ENCODE results near the gene GARNL3. TPM values are rescaled to one million over a fixed set of nuclear protein-coding genes. Genes with fewer than 3 reads are reported as not detected.
A peak's percentile ranks its signal among the peaks of the same experiment; 100 is the strongest.

GARNL3 gene
- total RNA-seq, 1 experiment from 2014 or later = 5.9 TPM

DNA sequence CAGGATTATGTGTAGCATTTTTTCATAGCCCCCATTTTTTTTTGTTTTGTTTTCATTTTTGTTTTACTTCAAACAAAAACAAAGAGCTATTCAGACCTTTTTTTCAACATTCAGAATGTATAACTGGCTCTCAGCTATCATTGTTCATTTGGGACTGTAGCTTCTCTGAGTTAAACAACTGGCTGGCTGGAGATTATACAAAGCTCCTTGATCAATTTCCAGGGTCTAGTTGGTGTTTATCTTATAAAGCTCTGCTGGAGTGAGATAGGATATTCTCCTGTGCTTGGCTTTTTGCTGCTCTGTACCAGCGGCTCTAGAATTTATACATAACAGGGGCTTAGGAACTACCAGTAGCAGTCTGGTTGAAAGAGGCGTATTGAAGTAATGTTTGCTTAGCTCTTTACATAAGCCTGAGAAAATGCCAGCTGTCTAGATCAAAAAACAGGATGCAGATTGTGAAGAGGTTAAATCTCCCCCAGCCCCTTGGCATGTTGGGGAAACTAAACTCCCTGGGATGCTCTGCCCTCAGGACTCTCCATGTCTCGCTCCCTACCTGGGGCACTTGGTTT is 15.2 kb downstream of the GARNL3 start:
- DNase-seq (ENCODE audit: low read depth) = no peak

DNA sequence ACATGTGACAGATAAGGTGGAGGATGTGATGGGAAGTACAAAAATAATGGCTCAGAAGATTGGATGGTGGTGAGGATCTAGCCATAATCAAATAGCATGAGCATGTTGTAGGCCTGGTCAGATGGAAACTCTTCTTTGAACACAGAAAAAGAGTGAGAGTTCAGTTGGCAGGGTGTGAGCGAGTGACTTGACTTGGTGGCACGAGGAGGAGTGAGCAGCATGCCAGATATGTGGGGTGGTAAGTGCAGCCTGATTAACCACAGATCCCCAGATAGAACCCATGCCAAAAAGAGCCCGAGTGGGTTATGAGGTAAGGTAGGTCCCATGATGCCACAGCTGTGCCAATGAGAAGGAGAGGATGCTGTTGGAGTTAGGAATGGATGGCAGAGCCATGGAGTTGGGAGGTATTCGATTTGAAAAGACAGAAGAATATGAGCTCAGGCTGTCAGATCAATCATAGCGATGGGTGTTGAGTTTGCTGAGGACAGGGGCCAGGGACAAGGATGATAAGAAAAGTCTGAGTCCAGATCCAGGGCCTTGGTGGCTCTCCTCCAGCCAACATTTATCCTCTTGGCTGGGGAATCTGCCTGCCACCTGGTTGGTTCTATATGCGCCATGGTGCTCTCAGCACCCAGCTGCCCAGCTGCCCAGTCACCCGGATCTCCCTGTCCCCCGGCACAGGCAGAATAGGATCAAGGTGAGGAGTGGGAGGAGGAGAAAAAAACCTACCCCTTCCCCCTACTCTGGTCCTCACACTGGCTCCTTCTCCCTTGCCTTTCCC is 16.5 kb downstream of the GARNL3 start:
- no peak for DNase-seq (ENCODE audit: low read depth)

DNA sequence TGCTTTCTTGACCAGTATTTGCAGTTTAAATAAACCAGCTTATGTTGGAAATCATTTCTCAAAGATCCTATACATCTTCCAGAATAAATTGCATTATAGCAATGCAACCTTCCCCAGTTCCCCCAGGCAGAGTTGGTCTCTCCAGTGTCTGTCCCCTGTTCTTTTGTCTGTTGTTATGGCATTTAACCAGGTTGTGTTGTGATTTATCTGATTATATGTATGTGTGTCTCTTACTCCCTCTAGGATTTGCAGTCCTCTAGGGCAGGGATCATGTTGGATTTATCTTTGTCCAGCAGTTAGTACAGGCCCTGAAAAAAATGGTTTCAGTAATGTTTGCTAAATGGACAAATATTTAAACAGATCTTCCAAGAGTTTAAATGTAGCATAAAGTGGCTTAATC is 17.3 kb downstream of the GARNL3 start:
- DNase-seq (ENCODE audit: low read depth) = no peak

DNA sequence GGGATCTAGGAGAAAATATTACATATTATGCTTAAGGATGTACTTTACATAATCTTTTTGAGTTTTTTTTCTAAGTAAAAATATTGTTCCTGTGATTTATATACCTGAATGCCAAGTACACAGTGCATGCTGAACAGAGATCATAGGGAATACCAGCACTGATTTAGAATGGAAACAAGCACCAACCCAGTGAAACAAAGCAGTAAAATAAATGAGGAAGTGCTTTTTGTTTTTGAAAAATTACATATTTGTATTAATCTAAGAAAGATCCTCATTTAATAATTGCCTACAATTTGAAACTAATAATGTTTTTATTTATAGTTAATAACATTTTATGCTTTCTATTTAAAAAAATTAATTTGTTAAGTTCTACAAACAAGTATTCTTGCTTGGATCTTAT is 18.0 kb downstream of the GARNL3 start:
- no peak for DNase-seq (ENCODE audit: low read depth)

DNA sequence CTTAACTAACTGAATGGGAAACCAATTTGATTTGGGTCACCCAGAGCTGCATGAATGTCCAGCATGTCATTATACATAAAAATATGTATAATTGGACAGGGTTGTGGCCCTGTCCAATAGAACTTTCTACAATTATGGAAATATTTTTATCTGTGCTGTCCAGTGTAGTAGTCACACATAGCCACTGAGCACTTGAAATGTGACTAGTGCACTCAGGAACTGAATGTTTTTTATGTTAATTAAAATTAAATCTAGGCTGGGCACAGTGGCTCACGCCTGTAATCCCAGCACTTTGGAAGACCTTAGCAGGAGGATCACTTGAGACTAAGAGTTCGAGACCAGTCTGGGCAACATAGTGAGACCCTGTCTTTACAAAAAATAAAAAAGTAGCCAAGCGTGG is 18.6 kb downstream of the GARNL3 start:
- DNase-seq (ENCODE audit: low read depth) = no peak

DNA sequence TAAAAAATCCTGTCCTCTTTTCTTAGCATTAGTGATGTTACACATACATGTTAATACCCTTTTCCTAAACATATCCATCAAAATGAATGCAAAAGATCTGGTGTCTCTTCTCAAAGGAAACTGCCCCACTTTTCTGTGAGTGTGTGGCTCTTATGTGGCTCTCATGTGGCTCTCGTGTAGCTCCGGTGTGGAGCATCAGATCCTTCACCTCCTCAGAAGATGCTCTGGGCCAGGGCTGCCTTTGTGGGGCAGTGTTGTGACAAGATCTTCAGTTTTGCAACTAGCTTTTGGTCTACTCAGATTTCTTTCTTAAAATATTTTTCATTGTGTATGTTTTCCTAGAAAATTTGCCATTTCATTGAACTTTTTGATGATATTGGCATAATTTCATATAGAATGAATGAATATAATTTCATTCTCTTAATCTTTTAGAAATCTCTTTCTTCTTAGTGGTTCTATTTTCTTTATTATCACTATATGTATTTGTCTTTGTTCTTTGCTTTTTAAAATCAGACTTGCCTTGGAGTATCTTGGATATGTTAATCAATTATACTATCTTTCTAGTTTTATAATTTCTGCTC is 19.4 kb downstream of the GARNL3 start:
- peak; percentile 41 for DNase-seq (ENCODE audit: low read depth)

DNA sequence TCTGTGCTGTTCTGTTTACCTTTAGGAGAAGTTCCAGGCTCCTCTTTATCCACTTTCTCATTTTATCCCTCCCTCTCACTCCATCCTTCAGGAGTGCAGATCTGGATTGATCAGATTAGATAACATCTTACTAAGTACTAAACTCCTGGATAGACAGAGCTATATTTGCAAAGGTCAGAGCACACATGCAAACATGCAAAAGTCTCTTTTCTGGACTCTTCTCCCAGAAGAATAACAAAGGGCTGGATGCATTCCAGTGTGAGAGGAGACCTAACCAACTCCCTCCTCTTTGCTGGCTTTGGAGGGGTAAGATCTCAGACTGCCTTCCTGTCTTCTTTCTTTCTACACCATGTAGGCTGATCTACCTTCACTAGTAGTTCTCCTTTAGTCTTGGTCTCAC is 21.4 kb downstream of the GARNL3 start:
- no peak for DNase-seq (ENCODE audit: low read depth)

DNA sequence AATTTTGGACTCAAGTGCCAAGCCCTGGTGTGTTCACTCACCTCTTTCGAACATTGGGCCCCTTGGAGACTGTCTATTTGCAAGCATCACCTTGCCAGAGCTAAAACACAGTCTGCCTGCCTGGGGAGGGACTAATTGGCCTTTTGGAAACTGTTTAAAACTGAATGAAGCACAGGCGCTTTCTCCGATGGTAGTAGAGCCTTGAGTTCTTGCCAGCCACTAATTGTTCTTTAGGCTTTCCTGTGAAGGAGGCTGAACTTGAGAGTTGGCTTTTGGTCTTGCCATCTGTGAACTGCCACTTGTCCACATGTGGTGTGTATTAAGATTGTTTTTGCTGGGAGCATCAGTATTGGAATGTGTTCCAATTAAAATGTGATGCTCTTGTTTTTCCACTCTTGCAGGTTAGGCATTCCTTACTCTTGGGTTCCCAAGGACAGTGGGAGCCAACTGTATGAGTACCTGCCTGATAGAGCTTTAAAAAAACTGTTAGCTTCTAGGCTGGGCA is 26.0 kb downstream of the GARNL3 start:
- DNase-seq (ENCODE audit: low read depth) = no peak

DNA sequence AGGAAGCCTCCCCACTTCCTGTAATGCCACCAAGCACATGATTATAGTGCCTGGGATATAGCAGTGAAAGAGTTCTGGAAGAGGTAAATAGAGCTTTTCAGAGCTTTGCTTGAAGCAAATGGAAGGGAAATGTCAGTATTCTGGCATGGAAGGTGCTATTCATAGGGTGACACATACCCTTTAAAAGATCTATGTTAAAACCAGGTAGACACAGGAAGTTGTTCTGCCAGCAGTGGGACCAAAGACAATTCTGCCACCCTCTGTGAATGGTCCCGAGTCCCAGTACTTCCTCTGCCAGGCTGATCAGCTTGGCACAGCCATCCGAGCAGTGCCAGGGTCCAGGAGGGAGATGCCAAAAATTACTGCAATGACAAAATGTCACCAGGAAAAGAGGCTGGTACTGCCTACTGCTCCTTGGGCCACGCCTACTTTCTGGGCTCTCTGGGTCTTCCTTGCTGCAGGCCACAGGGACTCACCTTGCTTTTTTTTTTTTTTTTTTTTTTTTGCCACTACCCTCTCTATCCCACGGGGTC is 26.7 kb downstream of the GARNL3 start:
- no peak for DNase-seq (ENCODE audit: low read depth)

DNA sequence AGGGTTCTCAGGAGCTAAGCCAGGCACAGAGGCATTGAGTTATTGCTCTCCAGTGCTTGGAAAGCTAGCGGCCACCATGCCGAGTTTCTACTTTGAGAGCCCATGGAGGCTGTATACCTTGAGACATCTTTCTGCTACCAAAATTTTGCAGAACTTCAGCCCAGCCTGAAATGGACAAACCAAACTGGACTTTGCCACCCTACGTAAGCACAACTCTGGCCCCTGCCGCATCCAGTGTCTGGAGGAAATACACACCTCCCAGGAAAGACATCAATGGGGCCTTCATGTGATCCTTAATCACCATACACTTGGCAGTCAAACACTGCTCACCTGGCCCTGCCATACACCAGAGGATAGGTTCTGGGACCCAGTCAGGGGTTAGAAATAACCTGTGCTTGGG is 27.8 kb downstream of the GARNL3 start:
- DNase-seq (ENCODE audit: low read depth) = no peak

DNA sequence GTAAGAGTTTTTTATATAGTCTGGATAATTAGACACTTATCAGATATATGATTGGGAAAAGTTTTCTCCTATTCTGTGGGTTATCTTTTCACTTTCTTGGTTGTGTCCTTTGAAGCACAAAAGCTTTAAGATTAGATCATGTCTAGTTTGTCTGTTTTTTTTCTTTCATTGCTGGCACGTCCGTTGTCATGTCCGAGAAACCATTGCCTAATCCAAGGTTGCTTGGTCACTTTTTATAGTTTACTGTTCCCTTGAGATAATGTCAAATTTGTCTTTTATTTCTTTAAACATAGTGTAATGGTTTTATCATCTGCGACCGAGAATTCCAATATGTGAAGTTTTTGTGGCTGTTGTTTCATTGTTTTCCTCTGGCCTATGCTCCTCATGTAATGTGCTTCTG is 28.8 kb downstream of the GARNL3 start:
- no peak for DNase-seq (ENCODE audit: low read depth)

DNA sequence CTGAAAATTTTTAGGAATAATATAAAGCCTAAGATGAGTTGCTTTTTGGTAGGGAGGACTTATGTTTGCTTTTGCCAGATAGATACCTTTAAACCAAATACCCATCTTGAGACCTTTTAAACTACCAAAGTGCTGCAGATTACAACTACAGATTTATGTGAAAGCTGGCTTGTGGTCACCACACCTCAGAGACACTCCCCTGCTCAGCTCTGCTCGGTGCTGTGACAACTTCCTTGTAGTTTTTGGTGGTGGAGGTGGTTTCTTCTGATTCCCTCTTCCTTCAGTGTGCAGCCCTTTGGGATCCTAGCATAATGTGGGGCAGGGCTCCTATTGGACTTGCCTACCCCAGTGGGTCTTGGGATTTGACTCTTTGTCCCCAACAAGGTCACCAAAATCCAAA is 29.2 kb downstream of the GARNL3 start:
- DNase-seq (ENCODE audit: low read depth) = no peak

DNA sequence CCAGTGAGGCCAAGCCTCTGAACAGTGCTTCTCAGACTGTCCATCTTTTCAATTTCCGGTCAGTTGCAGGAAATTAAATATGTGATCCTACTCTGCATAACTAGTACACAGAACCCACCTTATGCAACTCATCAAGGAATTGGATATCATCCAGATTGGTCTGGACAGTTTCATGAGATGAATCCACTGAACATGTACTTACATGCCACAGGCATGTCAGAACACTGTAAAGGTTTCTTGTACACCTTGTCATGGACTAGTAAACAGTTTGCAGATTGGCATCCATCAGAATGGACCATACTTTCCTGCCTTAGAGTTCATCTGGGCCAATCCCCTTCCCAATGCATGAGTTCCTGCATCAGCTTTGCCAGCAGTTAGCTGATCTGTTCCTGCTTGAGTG is 30.4 kb downstream of the GARNL3 start:
- DNase-seq (ENCODE audit: low read depth) = no peak

DNA sequence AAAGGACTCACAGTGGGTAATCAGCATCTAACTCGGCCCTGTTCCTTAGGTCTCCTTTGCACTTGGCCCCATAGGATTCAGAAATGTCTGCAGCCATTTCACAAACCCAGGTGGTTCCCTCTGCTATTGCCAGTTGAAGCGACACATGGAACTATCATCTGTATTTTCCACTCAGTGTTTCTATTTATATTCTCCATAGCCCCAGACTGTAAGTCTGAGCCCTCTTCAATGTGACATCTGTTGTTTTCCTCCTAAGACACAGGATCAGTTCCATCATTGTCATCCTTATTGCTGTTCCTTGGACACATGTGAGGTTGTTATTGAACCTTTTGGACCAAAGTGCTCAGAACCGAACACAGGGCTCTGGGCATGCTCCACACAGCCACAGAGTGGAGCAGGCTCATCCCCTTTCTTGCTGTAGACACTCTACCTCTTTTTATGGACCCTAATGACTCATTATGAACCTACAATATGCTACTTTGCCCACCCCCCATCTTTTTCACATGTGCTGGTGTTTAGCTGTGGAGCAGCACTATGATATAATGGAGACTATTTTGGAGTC is 36.4 kb downstream of the GARNL3 start:
- no peak for DNase-seq (ENCODE audit: low read depth)

DNA sequence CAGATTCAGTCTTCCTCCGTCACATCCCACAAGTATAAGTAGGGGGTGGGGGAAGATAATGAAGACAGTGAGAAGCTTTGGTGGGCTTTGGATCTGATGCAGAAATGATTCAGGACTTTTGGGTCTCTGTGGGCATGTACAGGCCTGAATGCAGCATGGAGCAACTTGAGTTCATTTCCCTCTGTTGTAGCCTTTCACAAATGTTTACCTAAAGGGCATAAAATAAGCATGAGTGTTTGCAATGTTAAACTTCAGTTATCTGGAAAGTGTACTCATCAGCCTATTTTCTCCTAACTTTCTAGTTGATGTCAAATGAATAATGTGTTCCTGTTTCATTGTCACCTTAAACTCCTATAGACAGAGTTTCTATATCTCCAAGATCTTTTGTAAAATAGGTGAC is 39.3 kb downstream of the GARNL3 start:
- DNase-seq (ENCODE audit: low read depth) = no peak

DNA sequence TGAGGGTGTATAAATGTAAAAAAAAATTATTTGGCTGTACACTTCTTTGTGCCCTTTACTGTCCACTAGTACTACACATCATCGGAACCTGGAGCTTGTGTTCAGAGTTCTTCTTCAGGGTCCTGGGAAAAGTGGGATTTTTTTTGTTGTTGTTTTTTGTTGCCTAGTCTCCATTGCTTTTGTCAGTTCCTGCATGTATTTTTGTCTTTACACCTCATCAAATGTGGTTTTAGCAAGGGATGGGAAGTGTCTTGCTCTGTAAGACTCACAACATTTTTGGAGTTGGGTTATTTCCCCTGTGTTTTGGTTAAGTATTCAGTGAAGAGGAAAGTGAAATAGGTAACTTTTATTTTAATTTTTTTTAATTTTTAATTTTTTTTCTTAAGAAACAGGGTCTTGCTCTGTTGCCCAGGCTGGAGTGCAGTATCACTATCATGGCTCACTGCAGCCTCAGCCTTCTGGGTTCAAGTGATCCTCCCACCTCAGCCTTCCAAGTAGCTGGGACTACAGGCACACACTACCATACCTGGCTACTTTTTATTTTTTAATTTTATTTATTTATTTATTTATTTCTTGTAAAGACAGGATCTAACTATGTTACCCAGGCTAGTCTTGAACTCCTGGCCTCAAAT is 40.7 kb downstream of the GARNL3 start:
- DNase-seq (ENCODE audit: low read depth) = no peak

DNA sequence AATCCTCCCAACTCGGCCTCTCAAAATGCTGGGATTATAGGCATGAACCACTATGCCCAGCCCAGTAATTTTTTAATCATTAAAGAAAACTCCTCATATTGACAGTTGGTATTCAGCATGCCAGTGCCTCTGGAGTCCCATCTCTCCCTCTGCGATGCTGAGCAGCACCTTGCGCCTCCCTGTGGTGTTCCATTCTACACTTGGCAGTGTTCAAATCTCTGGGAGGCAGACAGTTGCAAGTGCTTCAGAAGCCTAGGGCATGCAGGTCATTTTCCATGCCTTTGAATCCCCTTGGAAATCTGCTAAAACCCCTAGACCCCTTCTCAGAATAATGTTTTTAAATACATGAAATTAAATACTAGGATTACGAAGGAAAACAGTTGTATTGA is 41.3 kb downstream of the GARNL3 start:
- no peak for DNase-seq (ENCODE audit: low read depth)

DNA sequence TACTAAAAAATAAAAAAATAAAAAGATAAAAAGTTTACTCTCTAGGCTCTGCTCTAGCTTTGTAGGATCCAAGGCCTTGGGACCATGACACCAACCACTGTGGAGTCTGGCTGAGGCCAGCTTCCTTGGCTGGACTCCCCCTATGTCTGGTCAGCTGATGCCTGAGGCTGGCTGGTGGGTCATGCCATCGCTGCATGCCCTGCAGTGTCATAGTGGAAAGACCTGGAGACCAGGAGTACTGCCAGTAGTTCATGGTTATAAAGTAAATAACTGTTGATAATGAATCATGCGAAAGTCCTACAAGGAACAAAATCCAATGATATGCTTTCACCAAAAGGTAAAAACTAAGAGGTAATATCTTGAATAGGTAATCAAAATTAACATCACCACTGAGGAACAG is 43.2 kb downstream of the GARNL3 start:
- DNase-seq (ENCODE audit: low read depth) = peak; percentile 53

DNA sequence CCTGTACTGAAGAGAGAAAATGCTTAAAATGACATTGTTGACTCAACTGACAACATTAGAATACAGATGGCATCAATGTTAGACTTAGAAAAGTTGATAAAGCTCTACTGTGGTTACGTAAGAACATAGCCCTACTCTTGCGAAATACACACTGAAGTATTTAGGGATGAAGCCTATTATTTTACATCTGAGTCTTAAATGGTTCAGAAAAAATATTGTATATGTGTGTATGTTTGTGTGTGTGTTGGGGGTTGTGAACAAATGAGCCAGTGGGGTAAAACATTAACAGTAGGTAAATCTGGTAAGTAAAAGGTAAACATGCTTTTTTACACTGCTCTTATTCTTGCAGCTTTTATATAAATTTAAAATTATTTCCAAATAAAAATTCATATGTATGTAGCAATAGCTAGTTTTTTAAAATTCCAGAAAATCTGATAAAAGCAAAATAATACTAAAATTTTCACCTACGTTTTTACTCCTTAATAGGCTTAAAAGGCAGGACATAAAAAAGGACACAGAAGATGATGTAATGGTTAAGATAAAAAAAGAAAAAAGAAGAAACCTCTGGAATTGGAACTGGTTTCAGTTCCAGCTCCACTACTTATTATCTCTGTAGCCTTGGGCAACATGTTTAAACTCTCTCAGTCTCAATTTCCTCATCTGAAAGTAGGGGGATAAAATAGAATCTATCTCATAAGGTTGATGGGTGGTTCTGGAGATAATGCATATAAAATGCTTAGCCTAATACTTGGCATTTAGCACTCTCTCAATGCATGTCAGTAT is 44.3 kb downstream of the GARNL3 start:
- DNase-seq (ENCODE audit: low read depth) = peak; percentile 24

DNA sequence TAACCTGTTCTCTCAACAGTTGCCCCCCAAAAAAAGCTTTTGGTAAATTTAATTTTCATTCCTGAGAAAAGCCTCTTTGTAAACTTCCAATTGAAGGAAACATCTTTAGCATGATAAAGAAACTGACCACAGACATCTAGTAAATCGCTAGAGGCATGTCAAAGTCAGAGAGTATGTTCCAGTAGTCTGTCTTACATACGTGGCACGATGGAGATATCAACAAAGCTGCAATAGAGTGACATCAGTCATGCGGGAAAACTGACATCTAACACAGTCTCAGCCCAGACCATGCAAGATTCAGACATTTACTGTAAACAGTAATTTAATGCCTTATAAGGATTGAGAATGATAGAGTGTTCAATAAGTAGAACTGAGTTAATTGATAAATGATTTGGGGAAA is 45.1 kb downstream of the GARNL3 start:
- no peak for DNase-seq (ENCODE audit: low read depth)

DNA sequence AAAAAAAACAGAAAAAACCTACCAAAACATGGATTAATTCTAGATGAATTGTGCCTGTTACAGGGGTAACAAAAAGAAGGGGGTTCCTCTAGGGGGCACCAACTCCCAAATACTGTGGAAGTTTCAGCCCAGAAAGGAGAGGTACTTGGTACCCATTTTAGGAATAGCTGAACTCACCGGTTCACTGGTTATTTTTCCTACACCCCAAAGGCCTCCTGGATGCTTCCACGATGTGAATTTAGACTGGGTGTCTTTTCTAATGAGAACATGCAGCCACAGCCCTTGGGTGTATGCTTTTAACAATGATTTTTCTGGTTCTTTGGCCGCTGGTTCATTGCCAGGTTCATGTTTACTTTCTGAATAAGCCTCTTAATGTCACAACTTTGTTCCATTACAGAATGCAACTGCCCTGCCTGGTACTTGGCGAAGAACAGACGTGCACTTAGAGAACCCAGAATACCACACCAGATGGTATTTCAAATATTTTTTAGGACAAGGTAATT is 46.7 kb downstream of the GARNL3 start:
- DNase-seq (ENCODE audit: low read depth) = peak; percentile 71
